Panc1 (cell line): Measurements from ENCODE around the gene MED13. TPM values are rescaled to one million over a fixed set of nuclear protein-coding genes. Genes with fewer than 3 reads are reported as not detected.

ENCODE experiments used
- ATAC-seq: fragments of 200-7000 bp; cut with Tn5 transposase; 2 replicates; pipeline ENCODE4 v1.9.1; 2020; ENCODE audit warnings: mild to moderate bottlenecking, moderate library complexity
- BruUV-seq: library from RNA; stranded (reverse); fragments of 400-500 nt; replicated peaks from 2 replicates; lab custom pipeline; 2021; lab: Mats Ljungman, UMichigan
- CTCF ChIA-PET: fragments of 300-600 bp; sonication (Branson Sonifier 250); formaldehyde crosslinking; loops from one replicate; lab custom pipeline; 2022; ENCODE audit warnings: antibody characterized with exemption; lab: Charles Lee
- POLR2A ChIA-PET: fragments of 300-600 bp; sonication (Branson Sonifier 250); formaldehyde crosslinking; loops from one replicate; lab custom pipeline; 2022; ENCODE audit warnings: antibody characterized with exemption; lab: Charles Lee
- DNase-seq: peaks from one replicate; pipeline ENCODE4 v3.0.0-alpha.2; 2010; ENCODE audit warnings: low read depth, low spot score
- H3K27ac ChIP-seq: 2 replicates; pipeline ENCODE4 v1.5.1; 2011; ENCODE audit warnings: mild to moderate bottlenecking, low read length, inconsistent platforms
- H3K27me3 ChIP-seq: fragments of 200-500 bp; sonication (Bioruptor generic); 2 replicates; pipeline ENCODE4 v1.6.0; 2014; ENCODE audit warnings: low read length, inconsistent platforms; ENCODE audit not compliant: control insufficient read depth, insufficient read depth
- H3K36me3 ChIP-seq: fragments of 200-500 bp; sonication (Bioruptor generic); 2 replicates; pipeline ENCODE4 v1.5.1; 2014; ENCODE audit warnings: inconsistent platforms, mild to moderate bottlenecking, low read length, moderate library complexity; ENCODE audit not compliant: control insufficient read depth, insufficient read depth
- H3K4me1 ChIP-seq: 2 replicates; pipeline ENCODE4 v1.5.1; 2011; ENCODE audit warnings: inconsistent platforms, mild to moderate bottlenecking, low read length, moderate library complexity; ENCODE audit not compliant: control insufficient read depth, insufficient read depth
- H3K4me3 ChIP-seq, 2 experiments: 2 replicates each; pipeline ENCODE4 v1.5.1; 2011 to 2012; ENCODE audit warnings: low read depth in 2 of 2, low read length in 2 of 2, mild to moderate bottlenecking in 2 of 2, inconsistent platforms in 1 of 2, moderate library complexity in 1 of 2
- H3K9me3 ChIP-seq: fragments of 200-500 bp; sonication (Bioruptor generic); 2 replicates; pipeline ENCODE4 v1.5.1; 2014; ENCODE audit warnings: low read depth, mild to moderate bottlenecking, inconsistent platforms, low read length, moderate library complexity; ENCODE audit not compliant: control insufficient read depth, insufficient read depth
- CTCF ChIP-seq: fragments of 450-650 bp; IDR thresholded peaks from 2 replicates; pipeline ENCODE4 v1.5.1; 2017; ENCODE audit warnings: mild to moderate bottlenecking
- POLR2AphosphoS5 ChIP-seq: IDR thresholded peaks from 2 replicates; pipeline ENCODE4 v1.6.1; 2012; ENCODE audit warnings: mild to moderate bottlenecking, low read depth, low read length, moderate library complexity
- REST ChIP-seq, 2 experiments: IDR thresholded peaks; 2 replicates each; pipeline ENCODE4 v1.6.1; 2011 to 2012; ENCODE audit warnings: low read depth in 2 of 2, control low read depth in 1 of 2, low read length in 1 of 2, mild to moderate bottlenecking in 1 of 2, moderate library complexity in 1 of 2; ENCODE audit not compliant: insufficient read depth in 1 of 2
- SIN3A ChIP-seq: IDR thresholded peaks from 2 replicates; pipeline ENCODE4 v1.6.1; 2012; ENCODE audit warnings: low read depth, mild to moderate bottlenecking, low read length, moderate library complexity, borderline replicate concordance; ENCODE audit not compliant: insufficient read depth
- TCF7L2 ChIP-seq: IDR thresholded peaks from 2 replicates; pipeline ENCODE4 v1.6.1; 2011; ENCODE audit warnings: mild to moderate bottlenecking, low read depth, low read length, inconsistent platforms
- in situ Hi-C: cut with HindIII; loops from 2 replicates; pipeline ENCODE4 v1.10.0; 2016; ENCODE audit warnings: low sequenced_read_pairs, low pct_unique_long_range_greater_than_20kb
- intact Hi-C: fragments of 100-400 bp; cut with micrococcal nuclease; formaldehyde crosslinking; loops from one replicate; pipeline ENCODE4 v1.10.0; 2022; ENCODE audit not compliant: unreplicated experiment
- total RNA-seq: library from RNA; stranded (reverse); gene quantifications from one replicate; pipeline ENCODE4 v1.2.1, GENCODE V29; 2021; ENCODE audit not compliant: unreplicated experiment

The MED13 gene
- total RNA-seq, 1 experiment from 2014 or later = 69.5 TPM

- in situ Hi-C loops (no loop called here), intact Hi-C loops (loop anchor here (5.0 kb wide), 1 partner anchor 430 kb away; no protein-coding TSS in a partner anchor)
- Histone ChIP-seq H3K27ac (no peak overlapping the region), H3K27me3 (no peaks in the 10 kb centered on the region), H3K4me3 (no peak overlapping the region), H3K9me3 (no peaks in the 10 kb centered on the region), H3K36me3 (peaks cover 4% of the 10 kb centered on the region), H3K4me1 (peaks cover 11% of the 10 kb centered on the region)
- POLR2A ChIA-PET = no interaction called here
- no peak for DNase-seq
- TF ChIP-seq TCF7L2 = no peak
- TF ChIP-seq CTCF = no peak
- TF ChIP-seq REST (IDR thresholded peaks at IDR 0.05; ENCODE audit: insufficient read depth in 1 of 2, low read depth in 2 of 2, low read length in 1 of 2) = no peak
- no peak for TF ChIP-seq POLR2AphosphoS5
- TF ChIP-seq SIN3A = no peak
- CTCF ChIA-PET = no interaction called here
- ATAC-seq = no peak
- BruUV-seq = no TSS peak
These were observed 2.4 kb upstream of the MED13 start for GRCh38 chr17:62067165-62068145.

GRCh38 chr17:62065611-62066468 is 762 bp upstream of the MED13 start:
- H3K27ac ChIP-seq = peak overlapping the region; percentile 95
- ATAC-seq (peak; percentile 99), DNase-seq (peak; percentile 74)
- peaks cover 13% of the 10 kb centered on the region for H3K4me1 ChIP-seq
- in situ Hi-C loops = no loop called here
- TSS peak; percentile 81 for BruUV-seq
- intact Hi-C loops = loop anchor here (5.0 kb wide), 1 partner anchor 429 kb away; no protein-coding TSS in a partner anchor
- peak overlapping the region; percentile 92 to 97 for H3K4me3 ChIP-seq
- CTCF ChIA-PET = interaction anchor here (0.5 to 1.3 kb wide), 13 partner anchors 9 to 357 kb away, joined by 3 to 10 read pairs (median 4); no protein-coding TSS in a partner anchor
- no peaks in the 10 kb centered on the region for H3K9me3 ChIP-seq
- peaks cover 18% of the 10 kb centered on the region for H3K36me3 ChIP-seq
- POLR2A ChIA-PET = interaction anchor here (0.6 to 0.7 kb wide), 2 partner anchors 56 to 567 kb away, joined by 3 to 13 read pairs; no protein-coding TSS in a partner anchor
- TF ChIP-seq TCF7L2 = no peak
- peak; percentile 87; the same call in 1 of the 2 replicates for TF ChIP-seq SIN3A
- TF ChIP-seq REST (IDR thresholded peaks at IDR 0.05; ENCODE audit: insufficient read depth in 1 of 2, low read depth in 2 of 2, low read length in 1 of 2) = 0 out of 4 replicates have a peak, but pooled peaks of 1 of the 2 experiments have one; percentile 26
- peak; percentile 92 for TF ChIP-seq POLR2AphosphoS5
- peak; percentile 98 for TF ChIP-seq CTCF
- no peaks in the 10 kb centered on the region for H3K27me3 ChIP-seq
